Activated CD8-positive, alpha-beta T cell treated with anti-CD3 and anti-CD28 coated beads for 36 hours (primary cell): ENCODE data around the gene GPR78. TPM values are rescaled to one million over a fixed set of nuclear protein-coding genes. Genes with fewer than 3 reads are reported as not detected.

Experiments used
- ATAC-seq: fragments of 200-7000 bp; cut with Tn5 transposase; one replicate; pipeline ENCODE4 v1.10.0; 2021; ENCODE audit warnings: mild to moderate bottlenecking, moderate library complexity
- CTCF ChIA-PET: fragments of 350-600 bp; sonication (Branson Sonifier 250); formaldehyde crosslinking; loops from one replicate; lab custom pipeline; 2021; ENCODE audit warnings: antibody characterized with exemption; lab: Charles Lee
- POLR2A ChIA-PET: fragments of 350-600 bp; sonication (Branson Sonifier 250); formaldehyde crosslinking; loops from one replicate; lab custom pipeline; 2021; ENCODE audit warnings: antibody characterized with exemption; lab: Charles Lee
- DNase-seq: peaks from one replicate; pipeline ENCODE4 v3.0.0-alpha.2; 2020
- H3K27ac Mint-ChIP-seq: one replicate; pipeline ENCODE4 v1.8.0; 2021; ENCODE audit warnings: mild to moderate bottlenecking, mixed read lengths
- H3K27me3 Mint-ChIP-seq: one replicate; pipeline ENCODE4 v1.8.0; 2021; ENCODE audit warnings: mixed read lengths
- H3K36me3 Mint-ChIP-seq: one replicate; pipeline ENCODE4 v1.8.0; 2021; ENCODE audit warnings: low read depth, mixed read lengths
- H3K4me1 Mint-ChIP-seq: one replicate; pipeline ENCODE4 v1.8.0; 2021; ENCODE audit warnings: low read depth, mixed read lengths
- H3K4me3 Mint-ChIP-seq: one replicate; pipeline ENCODE4 v1.8.0; 2021; ENCODE audit warnings: mild to moderate bottlenecking, moderate library complexity, mixed read lengths
- H3K9me3 Mint-ChIP-seq: one replicate; pipeline ENCODE4 v1.8.0; 2021; ENCODE audit warnings: mixed read lengths
- CTCF ChIP-seq: fragments of 200-600 bp; IDR thresholded peaks from one replicate; pipeline ENCODE4 v1.8.0; 2022; ENCODE audit warnings: antibody characterized with exemption, mild to moderate bottlenecking
- intact Hi-C: fragments of 100-400 bp; cut with micrococcal nuclease; formaldehyde crosslinking; loops from one replicate; pipeline ENCODE4 v1.10.0; 2022
- total RNA-seq, 2 experiments: library from RNA; stranded (reverse); gene quantifications; one replicate each; pipeline ENCODE4 v1.2.3, GENCODE V29; 2021

The GPR78 gene
- total RNA-seq, 2 experiments from 2014 or later: not detected

GRCh38 chr4:8615366-8615765 lies 35.2 kb downstream of the GPR78 start:
- CTCF ChIA-PET: no interaction called here
- no peak for ATAC-seq
- intact Hi-C loops: no loop called here

GRCh38 chr4:8615921-8616787 lies 36.0 kb downstream of the GPR78 start:
- ChIA-PET POLR2A (no interaction called here), CTCF (interaction anchor here (1.4 kb wide), 1 partner anchor 270 kb away, joined by 3 read pairs; no protein-coding TSS in a partner anchor)
- H3K36me3 Mint-ChIP-seq: no peaks in the 10 kb centered on the region
- H3K27me3 Mint-ChIP-seq: no peaks in the 10 kb centered on the region
- intact Hi-C loops: no loop called here
- TF ChIP-seq CTCF: no peak
- ATAC-seq (no peak), DNase-seq (no peak)
- no peak overlapping the region for H3K27ac Mint-ChIP-seq
- no peaks in the 10 kb centered on the region for H3K9me3 Mint-ChIP-seq
- H3K4me1 Mint-ChIP-seq: no peaks in the 10 kb centered on the region
- H3K4me3 Mint-ChIP-seq: no peak overlapping the region

More at GRCh38 chr4:8615366-8615765, 35.2 kb downstream of the GPR78 start:
- no peak for DNase-seq
- H3K27me3 Mint-ChIP-seq: no peaks in the 10 kb centered on the region
- H3K27ac Mint-ChIP-seq: no peak overlapping the region
- no peak for TF ChIP-seq CTCF
- no peaks in the 10 kb centered on the region for H3K9me3 Mint-ChIP-seq
- POLR2A ChIA-PET: no interaction called here
- no peak overlapping the region for H3K4me3 Mint-ChIP-seq
- no peaks in the 10 kb centered on the region for H3K4me1 Mint-ChIP-seq
- H3K36me3 Mint-ChIP-seq: no peaks in the 10 kb centered on the region

- H3K36me3 Mint-ChIP-seq: no peaks in the 10 kb centered on the region
- no peak overlapping the region for H3K27ac Mint-ChIP-seq
These were observed 36.6 kb downstream of the GPR78 start for GRCh38 chr4:8616831-8617230.

GRCh38 chr4:8617486-8618040 lies 37.4 kb downstream of the GPR78 start:
- POLR2A ChIA-PET: no interaction called here
- Mint-ChIP-seq H3K27ac (no peak overlapping the region), H3K4me1 (no peaks in the 10 kb centered on the region), H3K4me3 (no peak overlapping the region), H3K9me3 (no peaks in the 10 kb centered on the region), H3K36me3 (no peaks in the 10 kb centered on the region), H3K27me3 (no peaks in the 10 kb centered on the region)
- no peak for DNase-seq
- no peak for TF ChIP-seq CTCF
- ATAC-seq: no peak
- intact Hi-C loops: no loop called here
- CTCF ChIA-PET: interaction anchor here (1.4 kb wide), 1 partner anchor 268 kb away, joined by 3 read pairs; no protein-coding TSS in a partner anchor

More at GRCh38 chr4:8616831-8617230, 36.6 kb downstream of the GPR78 start:
- no peak overlapping the region for H3K4me3 Mint-ChIP-seq
- ChIA-PET CTCF (interaction anchor here (1.4 kb wide), 1 partner anchor 269 kb away, joined by 3 read pairs; no protein-coding TSS in a partner anchor), POLR2A (no interaction called here)
- H3K4me1 Mint-ChIP-seq: no peaks in the 10 kb centered on the region
- intact Hi-C loops: no loop called here
- no peaks in the 10 kb centered on the region for H3K27me3 Mint-ChIP-seq
- TF ChIP-seq CTCF: no peak
- no peaks in the 10 kb centered on the region for H3K9me3 Mint-ChIP-seq
- ATAC-seq (no peak), DNase-seq (no peak)

GRCh38 chr4:8618421-8618820 lies 38.2 kb downstream of the GPR78 start:
- no peak for ATAC-seq
- no peaks in the 10 kb centered on the region for H3K4me1 Mint-ChIP-seq
- no peak overlapping the region for H3K4me3 Mint-ChIP-seq
- CTCF ChIA-PET: no interaction called here
- no peaks in the 10 kb centered on the region for H3K36me3 Mint-ChIP-seq
- no peak for TF ChIP-seq CTCF
- no peaks in the 10 kb centered on the region for H3K27me3 Mint-ChIP-seq
- no peak overlapping the region for H3K27ac Mint-ChIP-seq
- no peak for DNase-seq
- intact Hi-C loops: no loop called here
- POLR2A ChIA-PET: no interaction called here
- H3K9me3 Mint-ChIP-seq: no peaks in the 10 kb centered on the region
